Epithelial cell of esophagus (primary cell): ENCODE data around the gene DBH.

Source experiments
- DNase-seq: peaks from one replicate; pipeline ENCODE4 v3.0.0; 2010; ENCODE audit warnings: low read depth
- H3K4me3 ChIP-seq: 2 replicates; pipeline ENCODE4 v1.5.1; 2011; ENCODE audit warnings: mild to moderate bottlenecking, low read length, control low read depth
- CTCF ChIP-seq: IDR thresholded peaks from 2 replicates; pipeline ENCODE4 v1.5.1; 2011; ENCODE audit warnings: low read depth, mild to moderate bottlenecking, low read length, control low read depth, inconsistent platforms; ENCODE audit not compliant: insufficient read depth; ENCODE audit errors: missing control alignments

Gene DBH

GRCh38 chr9:133656211-133657119 lies 20.3 kb downstream of the DBH start:
- TF ChIP-seq CTCF = no peak
- no peak overlapping the region for H3K4me3 ChIP-seq
- no peak for DNase-seq

- no peak for DNase-seq
- no peak for TF ChIP-seq CTCF
- H3K4me3 ChIP-seq = no peak overlapping the region
Observed at GRCh38 chr9:133657120-133657661, 21.0 kb downstream of the DBH start.

- H3K4me3 ChIP-seq = no peak overlapping the region
- peak; percentile 24 for DNase-seq
- no peak for TF ChIP-seq CTCF
Observed at GRCh38 chr9:133658442-133659431, 22.6 kb downstream of the DBH start.

- TF ChIP-seq CTCF = no peak
- no peak for DNase-seq
- H3K4me3 ChIP-seq = no peak overlapping the region
Observed at GRCh38 chr9:133659516-133659915, 23.4 kb downstream of the DBH start.

GRCh38 chr9:133661846-133662540 lies 25.8 kb downstream of the DBH start:
- H3K4me3 ChIP-seq = no peak overlapping the region
- DNase-seq = no peak
- TF ChIP-seq CTCF = no peak
